Gastroesophageal sphincter (tissue), 4 donors: ENCODE results near the gene JDP2. TPM values are rescaled to one million over a fixed set of nuclear protein-coding genes. Genes with fewer than 3 reads are reported as not detected.

Source experiments
- ATAC-seq: fragments of 150-250 bp; one replicate; pipeline ENCODE4 v1.9.1; 2016; ENCODE audit warnings: mild to moderate bottlenecking, moderate library complexity
- H3K27ac ChIP-seq, 4 donors: fragments of 200-600 bp; sonication (generic) in 3 of 4; 1 replicate in 3 of 4; 2 replicates in 1 of 4; pipeline ENCODE4 v1.5.1; 2016 to 2019
- H3K27me3 ChIP-seq: fragments of 200-600 bp; sonication (generic); one replicate; pipeline ENCODE4 v1.5.1; 2019
- H3K36me3 ChIP-seq, 2 donors: fragments of 200-600 bp; sonication (generic); one replicate each; pipeline ENCODE4 v1.5.1; 2019; ENCODE audit warnings: control low read depth in 1 of 2
- H3K4me1 ChIP-seq, 3 donors: fragments of 200-600 bp; sonication (generic); 1 replicate in 2 of 3; 2 replicates in 1 of 3; pipeline ENCODE4 v1.5.1; 2016 to 2019; ENCODE audit warnings: control low read depth in 2 of 3
- H3K4me3 ChIP-seq, 2 donors: fragments of 200-600 bp; sonication (generic); one replicate each; pipeline ENCODE4 v1.5.1; 2019; ENCODE audit warnings: mild to moderate bottlenecking in 1 of 2, moderate library complexity in 1 of 2
- H3K9me3 ChIP-seq, 3 donors: fragments of 200-600 bp; sonication (generic); one replicate each; pipeline ENCODE4 v1.5.1; 2017 to 2019; ENCODE audit warnings: control low read depth in 2 of 3
- EP300 ChIP-seq: sonication (generic); formaldehyde crosslinking; IDR thresholded peaks from one replicate; pipeline ENCODE4 v1.6.1; 2017; ENCODE audit warnings: antibody characterized with exemption, mild to moderate bottlenecking
- POLR2A ChIP-seq, 2 donors: fragments of 450-650 bp; IDR thresholded peaks; one replicate each; pipeline ENCODE4 v1.6.1; 2017; ENCODE audit warnings: antibody characterized with exemption in 2 of 2, mild to moderate bottlenecking in 2 of 2, moderate library complexity in 1 of 2
- POLR2AphosphoS5 ChIP-seq: sonication (generic); formaldehyde crosslinking; IDR thresholded peaks from one replicate; pipeline ENCODE4 v1.6.1; 2017; ENCODE audit warnings: antibody characterized with exemption
- WGBS, 2 donors: methylation state at CpG; one replicate each; pipeline ENCODE4 v1.1.5; 2018; ENCODE audit warnings: low coverage in 1 of 2; 5-methylcytosine and 5-hydroxymethylcytosine counted together
- total RNA-seq, 4 donors: library from RNA; depleted of rRNA; stranded (reverse); fragments of >200 nt; gene quantifications; one replicate each; pipeline ENCODE4 v1.1.0, GENCODE V29; 2016
- TF ChIP-seq, protein P1 (sequence below), 4 experiments: fragments of 200-600 bp in 2 of 4; fragments of 450-650 bp in 2 of 4; sonication (generic) in 1 of 4; IDR thresholded peaks; one replicate each; pipeline ENCODE4 v1.5.1; 2017 to 2019; ENCODE audit warnings: antibody characterized with exemption in 4 of 4, mild to moderate bottlenecking in 2 of 4, moderate library complexity in 2 of 4

The JDP2 gene
- total RNA-seq, 4 donors from 2014 or later = 55.6 to 90.0 (median 70.8) TPM

DNA sequence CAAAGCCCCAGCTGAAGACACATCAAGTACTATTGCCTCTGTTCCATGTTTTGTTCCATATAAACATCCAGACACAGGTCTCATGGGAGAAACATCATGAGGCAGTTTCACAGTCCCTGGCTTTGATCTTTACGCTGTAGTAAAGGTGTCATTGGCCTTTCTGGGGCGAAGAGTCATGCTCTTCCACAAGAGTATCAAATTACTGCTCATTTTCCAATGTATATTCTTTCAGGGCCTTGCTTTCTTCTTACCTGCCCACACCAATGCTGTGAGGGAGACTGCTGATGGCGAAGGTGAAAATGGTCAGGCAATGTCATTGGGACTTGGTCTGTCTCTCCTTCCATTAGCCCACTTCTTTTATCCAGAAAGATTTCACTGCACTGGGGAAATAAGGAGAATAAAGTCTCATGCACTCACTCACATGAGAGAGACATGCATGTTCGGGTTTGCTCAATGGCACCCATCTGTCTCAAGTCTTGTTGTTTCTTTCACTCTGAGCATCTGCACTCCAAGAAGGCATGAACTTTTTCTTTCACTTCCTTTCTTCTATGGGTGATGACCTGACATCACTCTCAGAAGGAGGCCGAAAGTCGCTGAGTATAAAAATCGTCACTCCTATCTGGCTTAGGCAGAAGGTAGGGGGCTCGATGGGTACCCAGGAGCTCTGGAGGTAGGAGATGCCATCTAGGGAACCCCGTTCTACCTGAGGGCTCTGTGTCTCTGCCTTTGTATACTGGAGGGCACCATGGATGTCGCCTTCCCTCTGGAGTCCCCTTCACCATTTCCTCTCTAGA lies 1.3 kb upstream of the JDP2 start:
- Histone ChIP-seq H3K27me3 (no peaks in the 10 kb centered on the region), H3K4me1 (peaks cover 0 to 47% (median 29%) of the 10 kb centered on the region in 3 donors), H3K9me3 (no peaks in the 10 kb centered on the region), H3K4me3 (peak overlapping the region; percentile 79 to 90), H3K27ac (peak overlapping the region; percentile 95 to 97 (median 96)), H3K36me3 (no peaks in the 10 kb centered on the region)
- ATAC-seq = no peak
- WGBS, 2 donors = 80 to 97% methylated on average over 5 of the region's 10 CpGs
- TF ChIP-seq POLR2AphosphoS5 = no peak
- no peak for TF ChIP-seq POLR2A (IDR thresholded peaks at IDR 0.05)
- no peak for TF ChIP-seq EP300
- TF ChIP-seq, protein P1, sequence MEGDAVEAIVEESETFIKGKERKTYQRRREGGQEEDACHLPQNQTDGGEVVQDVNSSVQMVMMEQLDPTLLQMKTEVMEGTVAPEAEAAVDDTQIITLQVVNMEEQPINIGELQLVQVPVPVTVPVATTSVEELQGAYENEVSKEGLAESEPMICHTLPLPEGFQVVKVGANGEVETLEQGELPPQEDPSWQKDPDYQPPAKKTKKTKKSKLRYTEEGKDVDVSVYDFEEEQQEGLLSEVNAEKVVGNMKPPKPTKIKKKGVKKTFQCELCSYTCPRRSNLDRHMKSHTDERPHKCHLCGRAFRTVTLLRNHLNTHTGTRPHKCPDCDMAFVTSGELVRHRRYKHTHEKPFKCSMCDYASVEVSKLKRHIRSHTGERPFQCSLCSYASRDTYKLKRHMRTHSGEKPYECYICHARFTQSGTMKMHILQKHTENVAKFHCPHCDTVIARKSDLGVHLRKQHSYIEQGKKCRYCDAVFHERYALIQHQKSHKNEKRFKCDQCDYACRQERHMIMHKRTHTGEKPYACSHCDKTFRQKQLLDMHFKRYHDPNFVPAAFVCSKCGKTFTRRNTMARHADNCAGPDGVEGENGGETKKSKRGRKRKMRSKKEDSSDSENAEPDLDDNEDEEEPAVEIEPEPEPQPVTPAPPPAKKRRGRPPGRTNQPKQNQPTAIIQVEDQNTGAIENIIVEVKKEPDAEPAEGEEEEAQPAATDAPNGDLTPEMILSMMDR (IDR thresholded peaks at IDR 0.05) = no peak

DNA sequence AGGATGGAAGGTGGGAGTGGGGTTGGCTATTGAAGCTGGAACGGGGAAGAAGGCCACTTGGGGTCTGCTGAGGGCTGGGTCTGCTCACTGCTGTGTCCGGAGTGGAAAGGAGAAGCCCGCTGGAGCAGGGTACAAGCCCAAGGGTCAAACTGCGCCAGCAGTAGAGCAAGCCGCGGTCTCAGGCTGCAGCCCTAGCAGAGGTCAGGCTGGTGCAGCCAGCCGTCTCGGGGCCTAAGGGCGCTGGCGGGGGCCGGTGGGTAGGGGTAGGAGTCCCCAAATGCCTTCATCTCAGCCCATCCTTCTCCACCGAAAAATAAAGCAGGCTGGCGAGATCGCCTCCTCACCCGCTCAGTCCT lies 718 bp upstream of the JDP2 start:
- peak overlapping the region; percentile 79 to 90 for H3K4me3 ChIP-seq
- ATAC-seq = peak; percentile 8
- WGBS, 2 donors = no CpG with 5 or more reads among the region's 15 CpGs
- H3K9me3 ChIP-seq = no peaks in the 10 kb centered on the region
- peaks cover 0 to 2% of the 10 kb centered on the region in 2 donors for H3K36me3 ChIP-seq
- H3K4me1 ChIP-seq = peaks cover 0 to 53% (median 29%) of the 10 kb centered on the region in 3 donors
- H3K27me3 ChIP-seq = no peaks in the 10 kb centered on the region
- TF ChIP-seq POLR2A (IDR thresholded peaks at IDR 0.05) (no peak), EP300 (no peak), POLR2AphosphoS5 (no peak)
- TF ChIP-seq, protein P1 (IDR thresholded peaks at IDR 0.05) = no peak
- H3K27ac ChIP-seq = peak overlapping the region; percentile 95 to 97 (median 96)

DNA sequence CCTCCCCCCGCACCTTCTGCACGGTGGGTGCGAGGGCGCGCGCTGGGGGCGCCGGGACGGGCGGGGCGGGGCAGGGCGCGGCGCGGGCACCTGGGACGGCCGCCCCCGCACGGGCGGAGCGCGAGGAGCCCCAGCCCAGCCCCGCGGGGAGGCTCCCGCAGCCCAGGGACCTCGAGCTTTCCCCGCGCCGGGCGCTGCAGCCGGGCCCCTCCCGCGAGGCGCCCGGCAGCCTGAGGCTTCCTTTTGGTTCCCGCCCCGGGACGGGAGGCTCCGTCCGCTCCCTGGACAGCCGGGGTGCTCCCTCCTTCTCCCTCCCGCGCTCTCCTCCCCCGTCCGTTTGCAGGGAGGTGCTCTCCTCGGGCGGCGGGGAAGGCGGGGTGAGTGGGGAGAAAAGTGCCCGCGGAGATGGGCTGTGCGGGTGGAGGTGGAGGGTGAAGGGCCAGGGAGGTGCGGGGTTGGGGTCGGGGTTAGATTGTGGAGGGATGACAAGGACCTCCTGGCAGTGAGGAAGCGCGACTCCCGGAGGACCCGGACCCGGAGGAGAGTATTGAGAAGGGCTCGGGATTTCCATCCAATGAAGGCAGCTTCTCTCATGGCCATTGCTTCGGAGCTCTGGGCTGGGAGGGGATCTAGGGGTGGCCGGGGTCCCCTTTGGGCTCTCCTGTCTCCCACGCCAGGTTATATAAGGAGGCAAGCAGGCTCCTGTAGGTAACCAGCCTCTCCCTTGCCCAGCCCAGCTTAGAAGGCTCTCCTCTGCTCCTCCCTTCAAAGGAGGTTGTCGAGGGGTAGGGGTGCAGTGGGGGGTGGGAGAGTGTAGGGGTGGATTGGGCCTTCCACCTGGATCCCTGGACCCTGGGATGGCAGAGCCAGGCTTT lies 645 bp downstream of the JDP2 start:
- peak; percentile 32 for ATAC-seq
- TF ChIP-seq POLR2AphosphoS5 (no peak), POLR2A (IDR thresholded peaks at IDR 0.05) (peak in 1 of 2 donors; percentile 21), EP300 (no peak)
- TF ChIP-seq, protein P1 (IDR thresholded peaks at IDR 0.05) = no peak
- Histone ChIP-seq H3K27me3 (no peaks in the 10 kb centered on the region), H3K36me3 (peaks cover 0 to 11% of the 10 kb centered on the region in 2 donors), H3K9me3 (no peaks in the 10 kb centered on the region), H3K27ac (peak overlapping the region; percentile 85 to 97 (median 94)), H3K4me3 (peak overlapping the region; percentile 79 to 84), H3K4me1 (peaks cover 0 to 61% (median 29%) of the 10 kb centered on the region in 3 donors)
- WGBS, 2 donors = 0% methylated on average over 3 to 15 of the region's 64 CpGs

DNA sequence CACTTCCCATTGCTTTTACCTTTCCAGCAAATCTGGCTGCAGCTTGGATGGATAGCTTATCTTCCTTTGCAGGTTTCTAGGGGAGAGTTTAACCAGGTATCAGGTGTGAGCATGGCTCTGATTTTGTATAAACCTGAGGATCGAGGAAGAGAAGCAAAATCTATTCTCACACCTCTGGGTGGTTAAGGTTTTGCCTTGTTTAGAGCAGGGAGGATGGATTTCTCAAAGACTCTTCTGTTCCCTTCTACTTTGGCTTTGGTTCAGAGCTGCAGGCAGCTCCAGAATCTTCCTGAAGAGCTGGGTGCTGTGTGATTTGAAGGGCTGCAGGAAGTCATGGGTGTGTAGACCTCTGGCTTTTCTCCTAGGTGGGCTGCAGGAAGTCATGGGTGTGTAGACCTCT lies 1.7 kb downstream of the JDP2 start:
- Histone ChIP-seq H3K27ac (peak overlapping the region; percentile 14 to 97 (median 94)), H3K4me1 (peaks cover 0 to 72% (median 29%) of the 10 kb centered on the region in 3 donors), H3K27me3 (no peaks in the 10 kb centered on the region), H3K4me3 (peak overlapping the region; percentile 79 to 84), H3K9me3 (no peaks in the 10 kb centered on the region), H3K36me3 (peaks cover 0 to 22% of the 10 kb centered on the region in 2 donors)
- TF ChIP-seq EP300 (no peak), POLR2AphosphoS5 (no peak), POLR2A (IDR thresholded peaks at IDR 0.05) (no peak)
- TF ChIP-seq, protein P1 (IDR thresholded peaks at IDR 0.05) = no peak
- ATAC-seq = no peak
- 0% methylated on average over 1 of the region's 1 CpG; no CpG with 5 or more reads in 1 of the 2 donors for WGBS, 2 donors
